Astrocyte (in vitro differentiated cells and primary cell): ENCODE results near the gene MEAK7.

Source experiments
- CTCF ChIP-seq: IDR thresholded peaks from 2 replicates; pipeline ENCODE4 v1.5.1; 2011; ENCODE audit warnings: low read depth, mild to moderate bottlenecking, inconsistent platforms, low read length, moderate library complexity; ENCODE audit not compliant: insufficient read depth
- EZH2 ChIP-seq: IDR thresholded peaks from 2 replicates; pipeline ENCODE4 v1.6.1; 2012; ENCODE audit warnings: mild to moderate bottlenecking, low read length, inconsistent platforms; ENCODE audit not compliant: insufficient read depth

- TF ChIP-seq CTCF (no peak), EZH2 (no peak)
Observed at GRCh38 chr16:84455031-84455430, 49.4 kb downstream of the MEAK7 start.
